Measurements from ENCODE around the gene FAM13B. TPM values are rescaled to one million over a fixed set of nuclear protein-coding genes. Genes with fewer than 3 reads are reported as not detected.

FAM13B gene
- total and polyA plus RNA-seq, 9 of the 15 experiments (the other 6 are each of a cell fraction or from before 2014, with no cell fraction given), result 2.3 to 21.6 (median 14.1) TPM

DNA sequence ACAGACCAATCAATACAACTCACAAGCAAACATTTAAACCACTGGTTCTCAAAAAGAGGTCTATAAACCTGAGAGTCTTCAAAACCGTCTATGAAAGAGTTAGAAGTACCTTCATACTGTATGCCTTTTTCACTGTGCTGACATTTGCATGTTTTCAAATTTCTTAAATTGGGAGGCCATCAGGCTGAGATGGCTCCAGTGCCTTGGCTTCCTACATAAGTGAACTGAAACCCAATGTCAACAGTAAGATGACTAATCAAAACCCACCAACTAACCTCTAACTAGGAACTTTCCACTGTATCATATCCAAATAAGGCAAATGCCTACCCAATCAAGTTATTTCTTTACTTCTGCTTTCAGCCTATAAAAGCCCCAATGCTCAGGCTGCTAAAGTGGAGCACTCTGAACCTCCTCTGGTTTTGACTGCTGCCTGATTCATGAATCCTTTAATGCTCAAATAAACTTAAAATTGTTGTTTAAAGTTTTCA, 35.1 kb downstream of the FAM13B start (continued):
- TF ChIP-seq FOXK2 (conservative IDR thresholded peaks at IDR 0.05 in 1 of 2, IDR thresholded peaks at IDR 0.05 in 1 of 2; ENCODE audit: low read depth in 2 of 2) (peak in 1 of 2 experiments; percentile 46; a peak in 2 of 4 replicates), CBFA2T2 (conservative IDR thresholded peaks at IDR 0.05) (no peak), SETDB1 (IDR thresholded peaks at IDR 0.05; ENCODE audit: low read length) (no peak), SREBF1 (IDR thresholded peaks at IDR 0.05; ENCODE audit: borderline replicate concordance, low read depth, low read length) (no peak), GATAD2A (IDR thresholded peaks at IDR 0.05) (no peak; the same call in 1 of the 2 replicates), SAFB (IDR thresholded peaks at IDR 0.05; ENCODE audit: borderline replicate concordance, low read depth, low read length) (no peak), RBM34 (IDR thresholded peaks at IDR 0.05; ENCODE audit: borderline replicate concordance, insufficient read depth, low read length) (no peak), ZNF143 (CRISPR knock-in tag; IDR thresholded peaks at IDR 0.05) (no peak), ETV1 (tag; conservative IDR thresholded peaks at IDR 0.05; ENCODE audit: low read depth) (0 out of 2 replicates have a peak, but pooled peaks have one; percentile 31)
- TF ChIP-seq, protein P1, sequence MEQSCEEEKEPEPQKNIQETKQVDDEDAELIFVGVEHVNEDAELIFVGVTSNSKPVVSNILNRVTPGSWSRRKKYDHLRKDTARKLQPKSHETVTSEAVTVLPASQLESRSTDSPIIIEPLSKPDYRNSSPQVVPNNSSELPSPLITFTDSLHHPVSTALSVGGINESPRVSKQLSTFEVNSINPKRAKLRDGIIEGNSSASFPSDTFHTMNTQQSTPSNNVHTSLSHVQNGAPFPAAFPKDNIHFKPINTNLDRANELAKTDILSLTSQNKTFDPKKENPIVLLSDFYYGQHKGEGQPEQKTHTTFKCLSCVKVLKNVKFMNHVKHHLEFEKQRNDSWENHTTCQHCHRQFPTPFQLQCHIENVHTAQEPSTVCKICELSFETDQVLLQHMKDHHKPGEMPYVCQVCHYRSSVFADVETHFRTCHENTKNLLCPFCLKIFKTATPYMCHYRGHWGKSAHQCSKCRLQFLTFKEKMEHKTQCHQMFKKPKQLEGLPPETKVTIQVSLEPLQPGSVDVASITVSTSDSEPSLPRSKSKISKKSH (CRISPR knock-in tag; IDR thresholded peaks at IDR 0.05), result no peak
- TF ChIP-seq, protein P2, sequence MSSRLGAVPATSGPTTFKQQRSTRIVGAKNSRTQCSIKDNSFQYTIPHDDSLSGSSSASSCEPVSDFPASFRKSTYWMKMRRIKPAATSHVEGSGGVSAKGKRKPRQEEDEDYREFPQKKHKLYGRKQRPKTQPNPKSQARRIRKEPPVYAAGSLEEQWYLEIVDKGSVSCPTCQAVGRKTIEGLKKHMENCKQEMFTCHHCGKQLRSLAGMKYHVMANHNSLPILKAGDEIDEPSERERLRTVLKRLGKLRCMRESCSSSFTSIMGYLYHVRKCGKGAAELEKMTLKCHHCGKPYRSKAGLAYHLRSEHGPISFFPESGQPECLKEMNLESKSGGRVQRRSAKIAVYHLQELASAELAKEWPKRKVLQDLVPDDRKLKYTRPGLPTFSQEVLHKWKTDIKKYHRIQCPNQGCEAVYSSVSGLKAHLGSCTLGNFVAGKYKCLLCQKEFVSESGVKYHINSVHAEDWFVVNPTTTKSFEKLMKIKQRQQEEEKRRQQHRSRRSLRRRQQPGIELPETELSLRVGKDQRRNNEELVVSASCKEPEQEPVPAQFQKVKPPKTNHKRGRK (tag; IDR thresholded peaks at IDR 0.05), result no peak
- TF ChIP-seq, protein P3, sequence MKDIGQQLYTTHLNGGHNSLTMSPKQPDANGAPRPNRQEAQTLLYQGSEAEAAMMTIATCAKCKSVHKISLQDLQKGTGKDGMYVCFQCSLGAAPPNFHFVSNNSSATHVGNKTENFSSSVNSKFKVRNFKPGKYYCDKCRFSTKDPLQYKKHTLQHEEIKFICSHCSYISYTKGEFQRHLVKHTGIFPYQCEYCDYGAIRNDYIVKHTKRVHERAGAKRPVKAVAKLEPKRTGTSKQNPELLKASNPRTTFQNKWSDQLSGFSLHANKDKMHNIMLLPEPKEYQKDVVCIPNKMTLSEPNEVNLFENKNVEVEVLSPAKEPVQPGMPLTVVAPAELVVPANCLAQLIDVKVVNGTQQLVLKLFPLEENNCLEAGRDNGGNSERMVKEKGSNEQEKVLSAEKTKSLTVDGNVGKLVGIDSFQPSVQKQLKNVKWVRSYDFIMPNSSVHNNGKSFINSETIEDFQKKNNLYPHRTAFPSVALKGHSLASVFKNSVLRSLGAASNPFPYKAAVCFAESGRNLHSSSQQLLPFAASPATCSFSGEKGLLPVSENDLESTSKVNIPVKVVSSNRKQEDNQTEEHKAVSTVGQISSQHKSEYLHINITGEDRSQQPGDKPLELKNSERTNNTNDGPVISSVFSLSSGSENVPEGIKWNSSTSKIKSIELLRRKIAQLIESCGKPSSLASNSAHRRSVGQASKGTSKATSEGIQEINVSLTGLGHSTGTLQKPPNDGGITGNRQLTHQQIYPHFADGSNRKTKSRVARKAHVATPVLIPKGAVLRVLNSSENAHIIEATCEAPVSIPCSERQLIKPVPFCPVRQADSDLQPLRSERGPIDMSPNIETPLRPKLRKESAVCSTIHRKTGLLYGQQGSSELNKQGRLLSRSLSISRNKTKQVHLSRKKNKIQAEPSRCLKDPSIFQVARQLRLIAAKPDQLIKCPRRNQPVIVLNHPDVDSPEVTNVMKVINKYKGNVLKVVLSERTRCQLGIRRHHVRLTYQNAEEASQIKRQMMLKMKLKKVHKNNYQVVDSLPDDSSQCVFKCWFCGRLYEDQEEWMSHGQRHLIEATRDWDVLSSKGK (CRISPR knock-in tag; IDR thresholded peaks at IDR 0.05), result no peak
- TF ChIP-seq, protein P4, sequence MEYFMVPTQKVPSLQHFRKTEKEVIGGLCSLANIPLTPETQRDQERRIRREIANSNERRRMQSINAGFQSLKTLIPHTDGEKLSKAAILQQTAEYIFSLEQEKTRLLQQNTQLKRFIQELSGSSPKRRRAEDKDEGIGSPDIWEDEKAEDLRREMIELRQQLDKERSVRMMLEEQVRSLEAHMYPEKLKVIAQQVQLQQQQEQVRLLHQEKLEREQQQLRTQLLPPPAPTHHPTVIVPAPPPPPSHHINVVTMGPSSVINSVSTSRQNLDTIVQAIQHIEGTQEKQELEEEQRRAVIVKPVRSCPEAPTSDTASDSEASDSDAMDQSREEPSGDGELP (CRISPR knock-in tag; IDR thresholded peaks at IDR 0.05; ENCODE audit: borderline replicate concordance), result no peak
- TF ChIP-seq, protein P5, sequence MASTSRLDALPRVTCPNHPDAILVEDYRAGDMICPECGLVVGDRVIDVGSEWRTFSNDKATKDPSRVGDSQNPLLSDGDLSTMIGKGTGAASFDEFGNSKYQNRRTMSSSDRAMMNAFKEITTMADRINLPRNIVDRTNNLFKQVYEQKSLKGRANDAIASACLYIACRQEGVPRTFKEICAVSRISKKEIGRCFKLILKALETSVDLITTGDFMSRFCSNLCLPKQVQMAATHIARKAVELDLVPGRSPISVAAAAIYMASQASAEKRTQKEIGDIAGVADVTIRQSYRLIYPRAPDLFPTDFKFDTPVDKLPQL (IDR thresholded peaks at IDR 0.05; ENCODE audit: extremely low read depth, insufficient read length), result no peak
- TF ChIP-seq, protein P6, sequence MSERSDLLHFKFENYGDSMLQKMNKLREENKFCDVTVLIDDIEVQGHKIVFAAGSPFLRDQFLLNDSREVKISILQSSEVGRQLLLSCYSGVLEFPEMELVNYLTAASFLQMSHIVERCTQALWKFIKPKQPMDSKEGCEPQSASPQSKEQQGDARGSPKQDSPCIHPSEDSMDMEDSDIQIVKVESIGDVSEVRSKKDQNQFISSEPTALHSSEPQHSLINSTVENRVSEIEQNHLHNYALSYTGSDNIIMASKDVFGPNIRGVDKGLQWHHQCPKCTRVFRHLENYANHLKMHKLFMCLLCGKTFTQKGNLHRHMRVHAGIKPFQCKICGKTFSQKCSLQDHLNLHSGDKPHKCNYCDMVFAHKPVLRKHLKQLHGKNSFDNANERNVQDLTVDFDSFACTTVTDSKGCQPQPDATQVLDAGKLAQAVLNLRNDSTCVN (CRISPR knock-in tag; IDR thresholded peaks at IDR 0.05), result no peak
- TF ChIP-seq, protein P7, sequence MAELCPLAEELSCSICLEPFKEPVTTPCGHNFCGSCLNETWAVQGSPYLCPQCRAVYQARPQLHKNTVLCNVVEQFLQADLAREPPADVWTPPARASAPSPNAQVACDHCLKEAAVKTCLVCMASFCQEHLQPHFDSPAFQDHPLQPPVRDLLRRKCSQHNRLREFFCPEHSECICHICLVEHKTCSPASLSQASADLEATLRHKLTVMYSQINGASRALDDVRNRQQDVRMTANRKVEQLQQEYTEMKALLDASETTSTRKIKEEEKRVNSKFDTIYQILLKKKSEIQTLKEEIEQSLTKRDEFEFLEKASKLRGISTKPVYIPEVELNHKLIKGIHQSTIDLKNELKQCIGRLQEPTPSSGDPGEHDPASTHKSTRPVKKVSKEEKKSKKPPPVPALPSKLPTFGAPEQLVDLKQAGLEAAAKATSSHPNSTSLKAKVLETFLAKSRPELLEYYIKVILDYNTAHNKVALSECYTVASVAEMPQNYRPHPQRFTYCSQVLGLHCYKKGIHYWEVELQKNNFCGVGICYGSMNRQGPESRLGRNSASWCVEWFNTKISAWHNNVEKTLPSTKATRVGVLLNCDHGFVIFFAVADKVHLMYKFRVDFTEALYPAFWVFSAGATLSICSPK (IDR thresholded peaks at IDR 0.05; ENCODE audit: borderline replicate concordance), result no peak
